Measurements from ENCODE around the gene DNLZ. TPM values are rescaled to one million over a fixed set of nuclear protein-coding genes. Genes with fewer than 3 reads are reported as not detected.

The DNLZ gene
- total RNA-seq, 2 donors from 2014 or later = 39.4 to 41.3 TPM

DNA sequence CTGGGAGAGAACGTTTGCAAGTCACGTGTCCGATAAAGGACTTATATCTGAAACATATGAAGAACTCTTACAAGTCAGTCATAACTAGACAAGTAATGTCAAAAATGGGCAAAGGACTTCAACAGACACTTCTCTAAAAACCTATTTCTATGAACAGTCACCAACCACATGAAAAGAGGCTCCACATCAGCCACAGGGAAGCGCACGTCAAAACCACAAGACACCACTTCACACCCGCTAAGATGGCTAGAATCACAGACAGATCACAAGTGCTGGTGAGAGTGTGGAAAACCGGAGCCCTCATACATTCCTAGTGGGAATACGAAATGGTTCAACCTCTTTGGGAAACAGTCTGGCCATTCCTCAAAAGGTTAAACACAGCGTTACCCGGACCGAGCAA, 21.5 kb upstream of the DNLZ start:
- no peak for ATAC-seq (ENCODE audit: insufficient number of reproducible peaks, low FRiP score, low read depth)
- Histone ChIP-seq H3K27ac (no peak overlapping the region), H3K9me3 (no peaks in the 10 kb centered on the region), H3K4me1 (ENCODE audit: control insufficient read depth in 1 of 2, low read depth in 2 of 2) (no peaks in the 10 kb centered on the region), H3K4me3 (no peak overlapping the region), H3K36me3 (peaks cover 40% of the 10 kb centered on the region), H3K27me3 (replicated peaks; ENCODE audit: insufficient read depth) (no peaks in the 10 kb centered on the region)
- TF ChIP-seq, protein P1, sequence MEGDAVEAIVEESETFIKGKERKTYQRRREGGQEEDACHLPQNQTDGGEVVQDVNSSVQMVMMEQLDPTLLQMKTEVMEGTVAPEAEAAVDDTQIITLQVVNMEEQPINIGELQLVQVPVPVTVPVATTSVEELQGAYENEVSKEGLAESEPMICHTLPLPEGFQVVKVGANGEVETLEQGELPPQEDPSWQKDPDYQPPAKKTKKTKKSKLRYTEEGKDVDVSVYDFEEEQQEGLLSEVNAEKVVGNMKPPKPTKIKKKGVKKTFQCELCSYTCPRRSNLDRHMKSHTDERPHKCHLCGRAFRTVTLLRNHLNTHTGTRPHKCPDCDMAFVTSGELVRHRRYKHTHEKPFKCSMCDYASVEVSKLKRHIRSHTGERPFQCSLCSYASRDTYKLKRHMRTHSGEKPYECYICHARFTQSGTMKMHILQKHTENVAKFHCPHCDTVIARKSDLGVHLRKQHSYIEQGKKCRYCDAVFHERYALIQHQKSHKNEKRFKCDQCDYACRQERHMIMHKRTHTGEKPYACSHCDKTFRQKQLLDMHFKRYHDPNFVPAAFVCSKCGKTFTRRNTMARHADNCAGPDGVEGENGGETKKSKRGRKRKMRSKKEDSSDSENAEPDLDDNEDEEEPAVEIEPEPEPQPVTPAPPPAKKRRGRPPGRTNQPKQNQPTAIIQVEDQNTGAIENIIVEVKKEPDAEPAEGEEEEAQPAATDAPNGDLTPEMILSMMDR (IDR thresholded peaks at IDR 0.05) = no peak
- no peak for DNase-seq (ENCODE audit: low spot score)

DNA sequence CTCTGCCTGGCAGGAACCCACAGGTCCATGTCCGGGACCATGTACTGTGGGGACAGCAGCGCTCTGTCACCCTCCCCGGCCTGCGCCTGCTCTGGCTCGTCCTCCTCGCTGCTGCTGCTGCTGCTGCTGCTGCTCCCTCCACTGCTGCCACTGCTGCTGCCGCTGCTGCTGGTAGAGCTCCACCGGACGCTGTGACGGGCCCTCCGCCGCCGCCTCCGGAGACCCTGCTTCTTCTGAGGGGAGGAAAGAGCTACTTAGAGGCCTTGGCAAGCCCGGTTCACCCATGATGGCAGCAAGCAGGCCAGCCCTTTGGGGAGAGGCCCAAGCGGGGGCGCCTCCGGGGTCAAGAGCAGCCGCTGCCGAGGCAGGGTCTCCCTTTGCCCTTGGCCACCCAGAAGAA, 19.9 kb upstream of the DNLZ start:
- Histone ChIP-seq H3K27me3 (replicated peaks; ENCODE audit: insufficient read depth) (no peaks in the 10 kb centered on the region), H3K36me3 (peaks cover 30% of the 10 kb centered on the region), H3K4me3 (no peak overlapping the region), H3K4me1 (ENCODE audit: control insufficient read depth in 1 of 2, low read depth in 2 of 2) (no peaks in the 10 kb centered on the region), H3K27ac (no peak overlapping the region), H3K9me3 (no peaks in the 10 kb centered on the region)
- DNase-seq (ENCODE audit: low spot score) = no peak
- TF ChIP-seq, protein P1 (IDR thresholded peaks at IDR 0.05) = no peak
- no peak for ATAC-seq (ENCODE audit: insufficient number of reproducible peaks, low FRiP score, low read depth)

DNA sequence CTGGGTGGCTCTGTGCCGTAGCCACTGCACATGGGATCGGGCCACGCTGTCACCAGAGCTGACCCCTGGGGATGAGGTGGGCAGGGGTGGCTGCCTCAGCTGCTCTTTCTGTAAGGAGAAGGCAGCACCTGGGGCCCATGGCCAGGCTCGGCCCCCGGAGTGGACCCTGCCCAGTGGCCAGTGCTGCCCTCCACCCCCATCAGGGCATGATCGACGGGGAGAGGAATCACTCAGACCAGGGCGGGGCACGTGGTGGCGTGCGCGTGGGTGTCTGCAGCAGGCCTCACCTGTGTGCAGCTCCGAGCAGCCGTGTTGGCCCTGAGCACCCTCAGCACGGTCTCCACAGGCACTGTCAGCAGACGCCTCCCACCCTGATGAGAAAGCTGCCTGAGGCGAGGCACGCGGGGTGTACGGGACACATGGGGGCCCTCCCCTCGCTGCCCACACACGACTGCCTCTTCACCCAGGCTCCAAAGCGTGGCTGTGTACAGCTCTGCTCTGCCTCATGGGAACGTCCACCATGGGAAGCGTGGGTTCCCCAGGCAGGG, 18.5 kb upstream of the DNLZ start:
- Histone ChIP-seq H3K27ac (no peak overlapping the region), H3K36me3 (peaks cover 21% of the 10 kb centered on the region), H3K9me3 (no peaks in the 10 kb centered on the region), H3K27me3 (replicated peaks; ENCODE audit: insufficient read depth) (no peaks in the 10 kb centered on the region), H3K4me3 (no peak overlapping the region), H3K4me1 (ENCODE audit: control insufficient read depth in 1 of 2, low read depth in 2 of 2) (no peaks in the 10 kb centered on the region)
- TF ChIP-seq, protein P1 (IDR thresholded peaks at IDR 0.05) = no peak
- DNase-seq (ENCODE audit: low spot score) = no peak
- ATAC-seq (ENCODE audit: insufficient number of reproducible peaks, low FRiP score, low read depth) = no peak

DNA sequence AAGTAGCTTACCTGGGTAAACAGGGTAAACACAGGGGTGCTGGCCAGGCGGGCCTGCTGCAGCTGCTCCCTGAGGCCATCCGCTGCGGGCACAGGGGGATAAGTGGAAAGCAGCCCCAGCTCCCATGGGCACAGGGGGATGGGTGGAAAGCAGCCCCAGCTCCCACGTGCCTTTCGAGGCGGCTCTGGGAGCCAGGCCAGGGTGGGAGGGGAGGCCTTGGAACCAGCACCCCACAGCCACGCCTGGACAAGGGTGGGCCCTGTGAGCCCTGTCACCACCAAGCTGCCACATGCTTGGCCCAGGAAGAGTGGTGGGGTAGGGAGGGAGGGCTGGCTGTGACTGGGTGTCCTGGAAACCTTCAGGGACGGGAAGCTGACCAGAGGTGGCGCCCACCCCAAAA, 17.8 kb upstream of the DNLZ start:
- Histone ChIP-seq H3K27ac (no peak overlapping the region), H3K27me3 (replicated peaks; ENCODE audit: insufficient read depth) (no peaks in the 10 kb centered on the region), H3K9me3 (no peaks in the 10 kb centered on the region), H3K4me3 (no peak overlapping the region), H3K4me1 (ENCODE audit: control insufficient read depth in 1 of 2, low read depth in 2 of 2) (no peaks in the 10 kb centered on the region), H3K36me3 (peaks cover 17% of the 10 kb centered on the region)
- TF ChIP-seq, protein P1 (IDR thresholded peaks at IDR 0.05) = no peak
- DNase-seq (ENCODE audit: low spot score) (no peak), ATAC-seq (ENCODE audit: insufficient number of reproducible peaks, low FRiP score, low read depth) (no peak)

DNA sequence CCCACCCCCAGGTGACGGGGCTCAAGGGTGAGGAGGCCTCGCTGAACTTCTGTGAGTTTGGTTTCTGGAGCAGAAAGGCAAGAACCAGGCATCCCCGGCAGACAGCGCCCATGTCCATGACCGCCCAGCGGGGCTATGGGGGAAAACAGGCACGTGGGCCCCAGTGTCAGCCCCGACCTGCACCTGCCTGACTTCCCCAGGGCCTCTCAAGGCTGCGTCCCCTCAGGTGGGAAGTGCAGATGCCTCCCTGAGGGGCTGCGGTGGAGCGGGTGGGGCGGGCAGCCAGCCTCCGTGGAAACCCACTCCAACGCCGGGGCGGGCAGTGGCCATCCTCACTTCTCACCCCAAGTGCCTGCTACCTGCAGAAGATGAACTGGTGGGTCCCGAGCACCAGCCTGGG, 16.8 kb upstream of the DNLZ start:
- ATAC-seq (ENCODE audit: insufficient number of reproducible peaks, low FRiP score, low read depth) = no peak
- Histone ChIP-seq H3K27me3 (replicated peaks; ENCODE audit: insufficient read depth) (no peaks in the 10 kb centered on the region), H3K4me3 (no peak overlapping the region), H3K4me1 (ENCODE audit: control insufficient read depth in 1 of 2, low read depth in 2 of 2) (no peaks in the 10 kb centered on the region), H3K27ac (no peak overlapping the region), H3K36me3 (peaks cover 17% of the 10 kb centered on the region), H3K9me3 (no peaks in the 10 kb centered on the region)
- DNase-seq (ENCODE audit: low spot score) = no peak
- TF ChIP-seq, protein P1 (IDR thresholded peaks at IDR 0.05) = no peak

All from thoracic aorta (tissue), 2 donors.